Transverse colon (tissue), 4 donors: ENCODE results near the gene FOXN4. TPM values are rescaled to one million over a fixed set of nuclear protein-coding genes. Genes with fewer than 3 reads are reported as not detected.

Source experiments
- DNase-seq: peaks from one replicate; pipeline ENCODE4 v3.0.0-alpha.2; 2019
- H3K27ac ChIP-seq, 4 donors: fragments of 200-600 bp; sonication (generic); 2 replicates each; pipeline ENCODE4 v1.5.1; 2016 to 2018; ENCODE audit warnings: inconsistent platforms in 4 of 4
- H3K27me3 ChIP-seq: fragments of 200-600 bp; sonication (generic); 2 replicates; pipeline ENCODE4 v1.5.1; 2017; ENCODE audit warnings: inconsistent platforms
- H3K36me3 ChIP-seq, 4 donors: fragments of 200-600 bp; sonication (generic); 2 replicates each; pipeline ENCODE4 v1.5.1; 2017 to 2019; ENCODE audit warnings: inconsistent platforms in 4 of 4
- H3K4me1 ChIP-seq, 4 donors: fragments of 200-600 bp; sonication (generic); 2 replicates each; pipeline ENCODE4 v1.5.1; 2017 to 2020; ENCODE audit warnings: inconsistent platforms in 4 of 4
- H3K4me3 ChIP-seq, 4 donors: fragments of 200-600 bp; sonication (generic); 1 replicate in 1 of 4; 2 replicates in 3 of 4; pipeline versions ENCODE4 v1.5.1 to v1.6.1; 2017 to 2019; ENCODE audit warnings: inconsistent platforms in 4 of 4
- H3K9me3 ChIP-seq, 2 donors: fragments of 200-600 bp; sonication (generic); 2 replicates each; pipeline ENCODE4 v1.5.1; 2017 to 2019; ENCODE audit warnings: inconsistent platforms in 2 of 2
- EP300 ChIP-seq: sonication (generic); formaldehyde crosslinking; IDR thresholded peaks from one replicate; pipeline ENCODE4 v1.6.1; 2017; ENCODE audit warnings: antibody characterized with exemption, low read depth
- POLR2A ChIP-seq: fragments of 450-650 bp; IDR thresholded peaks from one replicate; pipeline ENCODE4 v1.6.1; 2016; ENCODE audit warnings: antibody characterized with exemption, mild to moderate bottlenecking, moderate library complexity
- POLR2AphosphoS5 ChIP-seq, 3 donors: sonication (generic); formaldehyde crosslinking; IDR thresholded peaks; one replicate each; pipeline ENCODE4 v1.6.1; 2016; ENCODE audit warnings: antibody characterized with exemption in 3 of 3
- WGBS, 2 donors: methylation state at CpG; one replicate each; pipeline ENCODE4 v1.1.5; 2018; ENCODE audit warnings: low coverage in 1 of 2; 5-methylcytosine and 5-hydroxymethylcytosine counted together
- in situ Hi-C, 4 donors: fragments of 200-750 bp; cut with MboI; loops; one replicate each; pipeline versions ENCODE4 v1.15.0 to v1.15.1; 2017; ENCODE audit warnings: low sequenced_read_pairs in 3 of 4, low pct_ligation_motif_present in 1 of 4, low pct_unique_long_range_greater_than_20kb in 1 of 4
- intact Hi-C: fragments of 100-400 bp; cut with DNase I; formaldehyde crosslinking; loops from one replicate; pipeline ENCODE4 v1.15.1; 2023; ENCODE audit warnings: low total_unique reads
- total RNA-seq, 4 donors: library from RNA; depleted of rRNA; stranded (reverse); fragments of >200 nt; gene quantifications; one replicate each; pipeline ENCODE4 v1.1.0, GENCODE V29; 2016
- TF ChIP-seq, protein P1 (sequence below), 5 experiments: fragments of 200-600 bp in 3 of 5; fragments of 450-650 bp in 2 of 5; sonication (generic) in 3 of 5; IDR thresholded peaks; 1 replicate in 2 of 5; 2 replicates in 3 of 5; pipeline ENCODE4 v1.5.1; 2016 to 2017; ENCODE audit warnings: antibody characterized with exemption in 5 of 5, inconsistent platforms in 3 of 5, mild to moderate bottlenecking in 2 of 5, moderate library complexity in 1 of 5

The FOXN4 gene
- total RNA-seq, 4 donors from 2014 or later: not detected

DNA sequence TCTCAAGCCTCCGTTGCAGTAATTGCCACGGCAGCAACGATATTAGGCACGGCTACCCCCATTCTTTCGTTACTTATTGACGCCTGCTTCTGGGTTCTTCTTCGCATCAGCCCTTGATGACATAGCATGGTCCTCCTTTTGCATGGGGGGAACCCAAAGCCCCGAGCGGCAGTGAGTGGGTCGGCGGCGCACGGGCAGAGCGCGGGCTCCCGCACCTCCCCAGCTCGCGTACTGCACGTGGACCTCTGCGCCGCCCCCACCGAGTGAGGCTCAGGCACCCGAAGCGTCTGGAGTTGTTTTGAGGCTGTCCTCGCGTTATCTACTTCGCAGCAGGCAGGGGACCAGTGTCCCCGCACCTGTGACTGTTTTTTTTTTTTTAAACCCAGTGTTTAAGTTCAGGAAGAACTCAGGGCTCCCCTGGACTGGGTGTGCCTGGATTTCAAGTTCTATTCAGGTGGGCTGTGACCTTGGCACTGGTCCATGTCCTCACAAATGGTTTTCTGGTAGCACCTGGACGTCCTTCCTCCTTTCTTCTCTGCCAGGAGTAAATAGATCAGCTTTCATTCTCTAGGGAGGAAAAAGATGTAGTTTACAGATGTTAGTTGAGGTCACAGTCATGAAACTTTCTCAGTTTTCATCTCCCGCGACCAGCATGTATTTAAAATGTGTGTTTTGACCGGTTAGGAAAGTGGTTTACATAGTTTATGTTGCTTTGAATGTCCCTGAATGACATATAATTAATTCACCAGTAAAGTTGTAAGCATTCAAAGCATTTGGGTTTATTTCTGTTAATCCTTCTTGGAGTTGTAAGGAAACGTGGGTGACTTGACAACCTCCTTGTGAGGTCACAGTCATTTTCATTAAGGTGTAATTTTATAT lies 1.4 kb upstream of the FOXN4 start:
- H3K27ac ChIP-seq: no peak overlapping the region
- no peak for TF ChIP-seq EP300
- no peak for TF ChIP-seq POLR2A
- TF ChIP-seq, protein P1, sequence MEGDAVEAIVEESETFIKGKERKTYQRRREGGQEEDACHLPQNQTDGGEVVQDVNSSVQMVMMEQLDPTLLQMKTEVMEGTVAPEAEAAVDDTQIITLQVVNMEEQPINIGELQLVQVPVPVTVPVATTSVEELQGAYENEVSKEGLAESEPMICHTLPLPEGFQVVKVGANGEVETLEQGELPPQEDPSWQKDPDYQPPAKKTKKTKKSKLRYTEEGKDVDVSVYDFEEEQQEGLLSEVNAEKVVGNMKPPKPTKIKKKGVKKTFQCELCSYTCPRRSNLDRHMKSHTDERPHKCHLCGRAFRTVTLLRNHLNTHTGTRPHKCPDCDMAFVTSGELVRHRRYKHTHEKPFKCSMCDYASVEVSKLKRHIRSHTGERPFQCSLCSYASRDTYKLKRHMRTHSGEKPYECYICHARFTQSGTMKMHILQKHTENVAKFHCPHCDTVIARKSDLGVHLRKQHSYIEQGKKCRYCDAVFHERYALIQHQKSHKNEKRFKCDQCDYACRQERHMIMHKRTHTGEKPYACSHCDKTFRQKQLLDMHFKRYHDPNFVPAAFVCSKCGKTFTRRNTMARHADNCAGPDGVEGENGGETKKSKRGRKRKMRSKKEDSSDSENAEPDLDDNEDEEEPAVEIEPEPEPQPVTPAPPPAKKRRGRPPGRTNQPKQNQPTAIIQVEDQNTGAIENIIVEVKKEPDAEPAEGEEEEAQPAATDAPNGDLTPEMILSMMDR (IDR thresholded peaks at IDR 0.05): no peak
- no peak for TF ChIP-seq POLR2AphosphoS5 (IDR thresholded peaks at IDR 0.05)
- H3K4me3 ChIP-seq: peak overlapping the region; percentile 18 to 58 (median 35)
- H3K9me3 ChIP-seq: no peaks in the 10 kb centered on the region
- 8 to 31% methylated on average over 5 to 33 of the region's 33 CpGs for WGBS, 2 donors
- in situ Hi-C loops (no loop called here), intact Hi-C loops (no loop called here)
- peaks cover 73% of the 10 kb centered on the region for H3K27me3 ChIP-seq
- H3K36me3 ChIP-seq: no peaks in the 10 kb centered on the region
- H3K4me1 ChIP-seq: peaks cover 6 to 20% (median 16%) of the 10 kb centered on the region in 4 donors
- no peak for DNase-seq

DNA sequence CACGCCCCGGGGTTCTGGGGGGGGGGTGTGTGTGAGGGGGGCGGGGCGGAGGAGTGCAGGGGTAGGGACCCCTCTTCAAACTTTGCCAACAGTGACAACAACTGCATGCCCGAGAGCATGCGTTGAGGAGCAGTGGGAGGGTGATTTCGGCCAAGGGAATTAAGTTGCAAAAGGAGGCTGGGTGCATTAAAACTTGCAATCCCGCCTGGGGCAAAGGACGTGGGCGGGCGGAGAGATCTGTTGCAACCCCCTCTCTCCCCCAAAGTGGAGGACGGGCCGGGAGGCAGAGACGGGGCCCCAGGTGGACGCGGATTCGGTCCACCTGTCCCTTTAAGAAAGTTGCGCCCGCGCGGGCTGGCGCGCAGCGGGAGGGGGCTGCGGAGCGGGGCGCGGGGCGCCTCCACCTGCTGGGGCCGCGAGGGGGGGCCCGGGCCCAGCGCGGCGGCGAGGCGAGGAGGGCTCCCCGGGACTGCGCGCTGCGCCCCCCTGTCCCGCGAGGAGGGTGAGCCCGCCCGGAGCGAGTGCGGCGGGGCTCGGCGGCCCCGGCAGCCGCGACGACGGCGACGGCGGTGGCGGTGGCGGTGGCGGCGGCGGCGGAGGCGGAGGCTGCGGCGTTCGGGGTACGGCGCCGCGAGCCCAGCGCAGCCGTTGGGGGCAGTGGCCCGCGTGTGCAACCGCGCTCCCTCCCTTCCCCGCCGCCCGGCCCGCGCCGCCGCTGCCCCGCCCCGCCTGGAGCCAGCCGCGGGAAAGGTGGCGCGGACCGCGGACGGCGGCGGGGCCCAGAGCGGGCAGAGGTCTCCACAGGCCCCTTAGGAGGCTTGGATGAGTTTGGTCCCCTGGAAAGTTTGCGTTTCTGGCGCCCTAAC lies 530 bp upstream of the FOXN4 start:
- in situ Hi-C loops (no loop called here), intact Hi-C loops (no loop called here)
- TF ChIP-seq POLR2AphosphoS5 (IDR thresholded peaks at IDR 0.05): no peak
- TF ChIP-seq EP300: no peak
- no peak for TF ChIP-seq POLR2A
- TF ChIP-seq, protein P1 (IDR thresholded peaks at IDR 0.05): no peak
- Histone ChIP-seq H3K9me3 (no peaks in the 10 kb centered on the region), H3K36me3 (no peaks in the 10 kb centered on the region), H3K4me1 (peaks cover 6 to 20% (median 16%) of the 10 kb centered on the region in 4 donors), H3K27ac (no peak overlapping the region), H3K27me3 (peaks cover 81% of the 10 kb centered on the region), H3K4me3 (peak overlapping the region; percentile 18 to 58 (median 35))
- WGBS, 2 donors: 0% methylated on average over 60 of the region's 99 CpGs; no CpG with 5 or more reads in 1 of the 2 donors
- no peak for DNase-seq

DNA sequence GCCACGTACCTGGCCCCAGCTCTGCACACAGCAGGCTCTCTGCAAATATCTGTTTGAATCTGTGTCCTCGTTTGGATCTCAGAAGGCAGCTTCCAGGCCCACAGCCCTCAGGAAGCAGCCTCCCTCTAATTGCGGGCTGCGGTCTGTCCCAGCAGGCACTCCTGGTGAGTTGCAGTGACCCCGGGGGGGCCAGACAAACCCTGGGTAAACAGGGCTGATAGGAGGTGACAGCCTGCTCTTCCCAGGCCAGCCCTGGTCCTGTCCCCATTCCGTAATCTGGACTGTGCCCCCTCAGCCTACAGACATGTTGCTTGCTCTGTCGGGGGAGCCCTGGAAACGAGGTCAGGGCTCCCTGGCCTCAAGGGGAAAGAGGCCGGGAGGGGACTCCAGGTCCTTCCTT lies 2.0 kb downstream of the FOXN4 start:
- no peak for TF ChIP-seq POLR2AphosphoS5 (IDR thresholded peaks at IDR 0.05)
- no peak for TF ChIP-seq EP300
- no peak for TF ChIP-seq POLR2A
- TF ChIP-seq, protein P1 (IDR thresholded peaks at IDR 0.05): no peak
- Histone ChIP-seq H3K36me3 (no peaks in the 10 kb centered on the region), H3K27me3 (peaks cover 75% of the 10 kb centered on the region), H3K4me1 (peaks cover 6 to 20% (median 16%) of the 10 kb centered on the region in 4 donors), H3K27ac (no peak overlapping the region), H3K9me3 (no peaks in the 10 kb centered on the region), H3K4me3 (no peak overlapping the region)
- no peak for DNase-seq
- intact Hi-C loops (no loop called here), in situ Hi-C loops (no loop called here)
- 68% methylated on average over 9 of the region's 9 CpGs; no CpG with 5 or more reads in 1 of the 2 donors for WGBS, 2 donors

DNA sequence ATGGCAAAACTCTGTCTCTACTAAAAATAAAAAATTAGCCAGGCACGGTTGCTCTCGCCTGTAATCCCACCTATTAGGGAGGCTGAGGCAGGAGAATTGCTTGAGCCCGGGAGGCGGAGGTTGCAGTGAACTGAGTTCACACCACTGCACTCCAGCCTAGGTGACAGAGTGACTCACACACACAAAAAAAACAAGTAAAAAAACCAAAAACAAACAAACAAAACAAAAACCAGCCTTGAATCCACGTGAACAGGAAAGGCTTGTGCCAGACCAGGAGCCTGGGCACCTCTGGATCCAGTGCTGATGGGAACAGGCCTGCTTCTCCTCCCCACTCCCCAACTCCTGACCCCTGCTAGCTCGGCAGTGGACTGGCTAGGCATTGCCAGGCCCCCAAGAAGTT lies 3.5 kb downstream of the FOXN4 start:
- H3K4me3 ChIP-seq: no peak overlapping the region
- H3K36me3 ChIP-seq: no peaks in the 10 kb centered on the region
- peaks cover 6 to 15% (median 14%) of the 10 kb centered on the region in 4 donors for H3K4me1 ChIP-seq
- TF ChIP-seq, protein P1 (IDR thresholded peaks at IDR 0.05): no peak
- no peak for TF ChIP-seq POLR2AphosphoS5 (IDR thresholded peaks at IDR 0.05)
- no peak for TF ChIP-seq EP300
- TF ChIP-seq POLR2A: no peak
- in situ Hi-C loops: no loop called here
- peaks cover 60% of the 10 kb centered on the region for H3K27me3 ChIP-seq
- intact Hi-C loops: no loop called here
- H3K27ac ChIP-seq: no peak overlapping the region
- 70 to 86% methylated on average over 4 to 6 of the region's 6 CpGs for WGBS, 2 donors
- no peak for DNase-seq
- no peaks in the 10 kb centered on the region for H3K9me3 ChIP-seq
